SK-N-SH (cell line): Measurements from ENCODE around the gene PTPRD.

Experiments used
- EP300 ChIP-seq, 2 experiments: IDR thresholded peaks; 2 replicates each; pipeline versions ENCODE4 v1.4.0 to v1.6.1; 2012; ENCODE audit warnings: borderline replicate concordance in 1 of 2, low read depth in 1 of 2, low read length in 1 of 2
- NRF1 ChIP-seq: IDR thresholded peaks from 2 replicates; pipeline ENCODE4 v1.6.1; 2012; ENCODE audit warnings: low read depth, mild to moderate bottlenecking, low read length
- POLR2AphosphoS5 ChIP-seq: IDR thresholded peaks from 2 replicates; pipeline ENCODE4 v1.6.1; 2012; ENCODE audit warnings: low read depth, low read length
- RAD21 ChIP-seq: IDR thresholded peaks from 2 replicates; pipeline ENCODE4 v1.6.1; 2012; ENCODE audit warnings: mild to moderate bottlenecking, low read length
- TF ChIP-seq, protein P1 (sequence below): fragments of 200-600 bp; sonication (generic); IDR thresholded peaks from 2 replicates; pipeline ENCODE4 v1.6.1; 2017; ENCODE audit warnings: antibody characterized with exemption, mild to moderate bottlenecking, moderate library complexity

GRCh38 chr9:9538766-9539165 is 1074.0 kb downstream of the PTPRD start:
- TF ChIP-seq EP300 (IDR thresholded peaks at IDR 0.05; ENCODE audit: borderline replicate concordance in 1 of 2, low read depth in 1 of 2, low read length in 1 of 2), result no peak
- TF ChIP-seq RAD21, result no peak
- no peak for TF ChIP-seq POLR2AphosphoS5
- TF ChIP-seq, protein P1, sequence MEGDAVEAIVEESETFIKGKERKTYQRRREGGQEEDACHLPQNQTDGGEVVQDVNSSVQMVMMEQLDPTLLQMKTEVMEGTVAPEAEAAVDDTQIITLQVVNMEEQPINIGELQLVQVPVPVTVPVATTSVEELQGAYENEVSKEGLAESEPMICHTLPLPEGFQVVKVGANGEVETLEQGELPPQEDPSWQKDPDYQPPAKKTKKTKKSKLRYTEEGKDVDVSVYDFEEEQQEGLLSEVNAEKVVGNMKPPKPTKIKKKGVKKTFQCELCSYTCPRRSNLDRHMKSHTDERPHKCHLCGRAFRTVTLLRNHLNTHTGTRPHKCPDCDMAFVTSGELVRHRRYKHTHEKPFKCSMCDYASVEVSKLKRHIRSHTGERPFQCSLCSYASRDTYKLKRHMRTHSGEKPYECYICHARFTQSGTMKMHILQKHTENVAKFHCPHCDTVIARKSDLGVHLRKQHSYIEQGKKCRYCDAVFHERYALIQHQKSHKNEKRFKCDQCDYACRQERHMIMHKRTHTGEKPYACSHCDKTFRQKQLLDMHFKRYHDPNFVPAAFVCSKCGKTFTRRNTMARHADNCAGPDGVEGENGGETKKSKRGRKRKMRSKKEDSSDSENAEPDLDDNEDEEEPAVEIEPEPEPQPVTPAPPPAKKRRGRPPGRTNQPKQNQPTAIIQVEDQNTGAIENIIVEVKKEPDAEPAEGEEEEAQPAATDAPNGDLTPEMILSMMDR, result no peak
- TF ChIP-seq NRF1, result no peak
